ENCODE data around the gene AP2B1.
A peak's percentile ranks its signal among the peaks of the same experiment; 100 is the strongest.
"Not testable (repeated sequence)": the region's sequence is repeated elsewhere in the genome, so short reads cannot be mapped to it uniquely, and the experiment has no call there.

The AP2B1 gene

DNA sequence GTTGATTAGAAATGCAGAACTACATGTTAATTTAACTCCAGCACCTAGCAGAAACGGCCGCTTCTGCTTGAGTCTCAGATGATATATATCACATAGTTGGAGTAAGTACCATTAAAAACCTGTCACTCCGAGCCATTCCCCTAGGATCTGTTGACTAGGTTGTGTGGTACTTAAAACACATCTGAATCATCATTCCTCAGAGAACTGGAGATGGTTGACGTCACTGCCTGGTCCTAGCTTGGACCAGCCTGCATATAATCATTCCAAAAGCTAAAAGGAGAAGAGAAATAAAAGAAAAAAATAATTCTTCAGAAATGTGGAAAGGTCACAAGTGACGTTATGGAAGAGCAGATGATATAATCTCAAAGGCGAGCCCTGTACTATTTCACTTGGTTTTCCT, 113.0 kb downstream of the AP2B1 start:
- no peak for DNase-seq (ENCODE audit: low spot score)

- DNase-seq (ENCODE audit: low spot score) = no peak
Measured at GRCh38 chr17:35701491-35701890, 114.4 kb downstream of the AP2B1 start.

DNA sequence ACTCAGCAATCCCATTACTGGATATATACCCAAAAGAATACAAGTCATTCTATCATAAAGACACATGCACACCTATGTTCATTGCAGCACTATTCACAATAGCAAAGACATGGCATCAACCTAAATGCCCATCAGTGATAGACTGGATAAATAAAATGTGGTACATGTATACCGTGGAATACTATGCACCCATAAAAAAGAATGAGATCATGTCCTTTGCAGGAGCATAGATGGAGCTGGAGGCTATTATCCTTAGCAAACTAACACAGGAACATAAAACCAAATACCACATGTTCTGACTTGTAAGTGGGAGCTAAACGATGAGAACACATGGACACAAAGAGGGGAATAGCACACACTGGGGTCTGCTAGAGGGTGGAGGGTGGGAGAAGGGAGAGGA, 116.2 kb downstream of the AP2B1 start:
- DNase-seq (ENCODE audit: low spot score) = not testable (repeated sequence)

GRCh38 chr17:35705230-35705629, 118.1 kb downstream of the AP2B1 start:
- no peak for DNase-seq (ENCODE audit: low spot score)

GRCh38 chr17:35705705-35706104, 118.6 kb downstream of the AP2B1 start:
- no peak for DNase-seq (ENCODE audit: low spot score)

DNA sequence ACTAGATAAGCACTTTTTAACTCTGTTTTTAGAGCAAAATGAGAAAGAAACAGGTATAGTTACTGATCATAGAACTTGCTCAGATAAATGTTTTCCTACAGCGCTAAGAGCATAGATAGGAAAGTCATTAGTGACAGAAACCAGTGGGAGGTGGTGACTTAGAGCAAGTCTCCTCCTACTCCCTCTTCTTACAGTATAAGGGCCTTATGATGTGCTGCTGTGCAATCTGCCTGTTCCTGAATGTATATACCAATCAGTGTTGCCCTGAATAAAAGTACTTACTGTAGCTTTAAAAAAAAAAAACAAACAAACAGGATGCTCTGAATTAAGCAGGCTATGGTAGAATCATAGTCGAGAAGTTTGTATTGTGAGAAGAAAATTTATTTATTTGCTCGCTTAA, 121.0 kb downstream of the AP2B1 start:
- DNase-seq (ENCODE audit: low spot score) = no peak

GRCh38 chr17:35708951-35709350, 121.8 kb downstream of the AP2B1 start:
- DNase-seq (ENCODE audit: low spot score) = no peak

GRCh38 chr17:35709874-35710273, 122.8 kb downstream of the AP2B1 start:
- DNase-seq (ENCODE audit: low spot score) = no peak

DNA sequence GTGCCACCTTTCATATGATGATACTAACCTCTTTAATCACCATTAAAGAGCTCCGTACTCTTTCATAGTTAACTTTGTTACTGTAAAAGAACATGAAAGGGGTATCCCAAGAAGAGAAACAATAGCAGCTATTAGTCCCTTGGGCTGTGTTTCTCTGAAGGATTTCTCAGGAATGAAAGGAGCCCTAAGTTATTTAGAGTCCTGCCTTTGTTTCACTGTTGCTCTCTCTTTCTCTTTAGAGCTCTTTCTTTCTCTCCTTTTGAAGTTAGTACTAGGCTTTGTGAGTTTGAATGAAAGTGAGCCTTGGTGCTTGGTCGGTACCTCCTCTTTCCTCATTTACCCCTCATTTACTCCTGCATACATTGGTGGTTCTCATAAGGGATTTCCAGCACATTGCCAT, 123.8 kb downstream of the AP2B1 start:
- no peak for DNase-seq (ENCODE audit: low spot score)

DNA sequence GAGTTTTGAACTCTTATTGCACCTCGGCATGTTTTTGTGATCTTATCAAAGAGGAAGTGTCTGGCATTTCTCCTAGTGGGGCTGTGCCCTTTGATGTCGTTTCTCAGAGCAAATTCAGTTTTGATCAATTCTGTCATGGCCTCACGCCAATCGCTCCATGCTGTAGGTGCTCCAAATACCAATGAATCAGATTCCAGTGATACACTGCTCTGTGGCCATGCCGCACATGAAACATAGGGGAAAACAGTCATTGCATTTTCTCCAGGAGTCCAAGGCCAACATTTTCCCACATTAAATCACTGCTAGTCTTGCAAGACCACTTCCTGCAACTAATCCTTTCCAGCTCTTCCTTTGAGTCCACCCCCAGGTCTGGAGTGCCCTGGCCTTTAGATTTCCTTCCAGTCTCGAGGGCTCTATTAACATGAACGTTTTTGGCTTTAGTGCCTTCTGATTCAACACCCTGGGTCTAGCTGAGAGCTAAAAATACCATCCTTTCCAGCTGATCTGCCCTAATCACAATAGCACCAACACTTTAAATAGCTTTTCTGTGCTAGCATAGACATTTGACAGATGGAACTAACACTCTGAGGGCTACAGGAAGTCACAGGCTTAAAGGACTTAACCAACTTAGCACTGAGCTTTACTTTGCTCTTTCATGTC, 126.1 kb downstream of the AP2B1 start:
- peak; percentile 28 for DNase-seq (ENCODE audit: low spot score)

DNA sequence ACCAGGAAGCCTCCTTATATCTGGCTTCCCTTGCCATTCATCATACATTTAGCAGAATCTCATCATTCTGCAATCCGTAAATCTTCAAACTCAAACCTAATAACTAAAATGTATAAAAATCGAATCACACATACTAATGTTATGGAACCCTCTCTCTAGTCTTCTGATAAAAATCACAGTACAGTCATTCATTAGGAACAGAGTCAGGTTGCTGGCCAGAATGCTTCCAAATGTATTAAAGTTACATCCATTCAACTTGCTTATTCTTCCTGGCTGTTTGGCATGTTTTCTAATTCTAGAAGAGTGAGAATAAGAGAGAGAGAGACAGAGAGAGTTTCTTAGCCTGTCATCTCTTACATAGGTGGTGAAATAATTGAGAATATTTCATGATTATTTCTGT, 127.9 kb downstream of the AP2B1 start:
- DNase-seq (ENCODE audit: low spot score) = no peak

DNA sequence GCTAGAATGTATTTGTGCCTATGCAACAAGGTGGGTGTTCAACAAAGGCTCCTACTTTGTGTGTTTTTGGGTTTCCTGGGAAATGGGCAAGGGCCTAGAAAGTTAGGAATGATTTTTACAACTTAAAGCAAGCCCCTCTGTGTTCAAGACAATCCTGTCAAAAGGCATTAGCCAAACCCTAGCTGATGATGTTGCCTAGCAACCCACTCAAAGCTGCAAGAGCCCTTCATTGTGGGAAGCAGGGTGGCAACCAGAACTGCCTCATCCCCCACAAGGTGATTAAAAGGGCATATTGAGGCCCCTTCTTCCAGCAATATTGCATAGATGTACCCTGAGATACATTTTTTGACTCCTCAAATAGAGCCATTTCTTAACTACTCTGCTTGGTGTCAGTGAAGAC, 128.3 kb downstream of the AP2B1 start:
- no peak for DNase-seq (ENCODE audit: low spot score)

GRCh38 chr17:35716173-35716572, 129.1 kb downstream of the AP2B1 start:
- no peak for DNase-seq (ENCODE audit: low spot score)

- no peak for DNase-seq (ENCODE audit: low spot score)
Measured at GRCh38 chr17:35716897-35717465, 129.9 kb downstream of the AP2B1 start.

DNA sequence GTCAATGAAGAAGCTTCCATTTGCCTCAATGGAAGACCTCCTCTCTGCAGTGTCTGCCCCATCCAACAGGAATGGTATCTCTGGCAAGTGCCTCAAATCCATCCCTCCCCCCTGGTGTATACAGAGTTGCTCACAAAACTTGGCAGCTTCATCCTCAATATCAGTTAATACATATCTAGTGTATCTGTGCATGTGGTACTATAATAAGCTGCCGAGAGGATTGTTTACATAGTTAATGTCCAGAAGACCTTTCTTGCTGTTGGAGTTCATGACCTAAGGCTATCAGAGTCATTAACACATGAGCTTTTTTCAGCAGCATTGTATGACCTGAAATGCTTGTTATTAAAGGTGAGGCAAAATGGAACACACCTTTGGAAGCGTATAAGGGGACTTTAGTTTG, 130.4 kb downstream of the AP2B1 start:
- no peak for DNase-seq (ENCODE audit: low spot score)

- no peak for DNase-seq (ENCODE audit: low spot score)
Measured at GRCh38 chr17:35723735-35724134, 136.6 kb downstream of the AP2B1 start.

GRCh38 chr17:35725058-35725457, 137.9 kb downstream of the AP2B1 start:
- no peak for DNase-seq (ENCODE audit: low spot score)

- no peak for DNase-seq (ENCODE audit: low spot score)
Measured at GRCh38 chr17:35725802-35726126, 138.6 kb downstream of the AP2B1 start.

DNA sequence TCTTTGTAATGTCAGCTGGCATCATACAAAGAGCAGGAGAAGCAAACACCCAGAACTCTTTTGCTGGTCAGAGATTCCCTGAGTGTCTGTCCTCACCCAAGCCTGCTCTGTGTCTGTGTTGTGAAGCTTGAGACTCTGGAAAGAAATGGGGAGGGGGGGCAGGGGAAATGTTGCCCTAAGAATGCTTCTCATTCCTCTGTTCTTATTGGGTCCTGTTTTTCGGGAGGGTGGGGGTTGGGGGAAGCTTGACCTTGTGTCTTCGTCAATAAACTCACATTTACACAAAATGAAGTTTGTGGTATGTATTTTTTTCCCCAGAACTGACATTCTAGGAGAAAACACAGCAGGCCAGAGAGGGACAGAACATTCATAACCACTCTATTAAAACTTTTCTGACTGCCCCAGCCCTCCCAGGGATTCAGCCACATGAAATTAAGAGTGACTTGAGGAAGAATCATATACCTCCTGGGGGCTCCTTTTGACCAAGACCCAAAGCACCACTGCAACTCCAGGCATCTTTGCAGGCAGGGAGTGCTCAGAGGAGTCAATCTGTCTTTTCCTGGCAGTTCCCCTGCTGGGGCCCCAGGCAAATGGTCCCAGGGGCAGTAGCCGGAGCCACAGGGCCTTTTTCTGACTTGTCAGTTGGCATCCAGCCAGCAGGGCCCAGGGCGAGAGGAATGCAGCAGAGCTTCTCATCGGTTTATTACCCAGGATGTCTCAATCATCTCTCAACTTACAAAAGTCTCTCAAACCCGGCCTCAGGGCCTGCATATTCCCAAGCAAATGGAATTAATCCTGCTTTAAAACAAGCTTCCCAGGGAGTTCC, 139.2 kb downstream of the AP2B1 start:
- DNase-seq (ENCODE audit: low spot score) = no peak

GRCh38 chr17:35726953-35727460, 139.9 kb downstream of the AP2B1 start:
- DNase-seq (ENCODE audit: low spot score) = no peak

GRCh38 chr17:35727635-35728034, 140.5 kb downstream of the AP2B1 start:
- DNase-seq (ENCODE audit: low spot score) = no peak

DNA sequence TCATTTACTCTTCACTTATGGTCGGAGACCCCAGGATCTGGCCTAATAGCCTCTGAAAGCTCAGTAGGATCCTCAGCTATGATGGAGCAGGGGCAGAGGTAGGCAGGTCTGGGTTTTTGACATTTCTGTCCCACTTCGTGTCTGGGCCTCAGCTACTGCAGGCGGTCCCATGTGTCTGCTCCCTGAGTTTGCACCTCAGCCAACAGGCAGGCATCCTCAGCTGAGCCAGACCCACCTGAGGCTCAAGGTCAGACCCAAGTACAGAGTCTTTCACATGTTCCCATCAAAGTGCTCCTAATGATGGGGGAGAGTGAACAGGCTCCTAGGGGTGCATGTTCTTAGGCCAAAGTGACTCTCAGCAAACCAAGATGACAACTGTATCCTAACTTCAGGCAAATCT, 141.4 kb downstream of the AP2B1 start:
- no peak for DNase-seq (ENCODE audit: low spot score)

GRCh38 chr17:35729405-35729833, 142.3 kb downstream of the AP2B1 start:
- no peak for DNase-seq (ENCODE audit: low spot score)
